Skeletal muscle satellite cell (primary cell): Measurements from ENCODE around the gene ZGPAT.
"Not testable (repeated sequence)": the region's sequence is repeated elsewhere in the genome, so short reads cannot be mapped to it uniquely, and the experiment has no call there.

Source experiments
- H3K27me3 ChIP-seq: 2 replicates; pipeline ENCODE4 v1.7.0; 2013; ENCODE audit warnings: low read length; ENCODE audit not compliant: control insufficient read depth, insufficient read depth
- H3K36me3 ChIP-seq: 2 replicates; pipeline ENCODE4 v1.7.0; 2013; ENCODE audit warnings: mild to moderate bottlenecking, control low read depth, low read length; ENCODE audit not compliant: insufficient read depth
- H3K4me1 ChIP-seq: 2 replicates; pipeline ENCODE4 v1.7.0; 2013; ENCODE audit warnings: low read length; ENCODE audit not compliant: control insufficient read depth, insufficient read depth
- H3K4me2 ChIP-seq: 2 replicates; pipeline ENCODE4 v1.7.0; 2013; ENCODE audit warnings: mild to moderate bottlenecking, low read length
- H3K4me3 ChIP-seq: 2 replicates; pipeline ENCODE4 v1.7.0; 2013; ENCODE audit warnings: low read length
- H3K9ac ChIP-seq: 2 replicates; pipeline ENCODE4 v1.7.0; 2013; ENCODE audit warnings: mild to moderate bottlenecking, low read depth, low read length, moderate library complexity
- H3K9me3 ChIP-seq: replicated peaks from 2 replicates; pipeline ENCODE4 v1.7.0; 2013; ENCODE audit warnings: mild to moderate bottlenecking, control low read depth, low read length

Gene ZGPAT

GRCh38 chr20:63664861-63665594 lies 42.8 kb upstream of the ZGPAT start:
- Histone ChIP-seq H3K4me3 (no peak overlapping the region), H3K9ac (no peak overlapping the region), H3K9me3 (no peaks in the 10 kb centered on the region), H3K4me2 (no peak overlapping the region), H3K27me3 (no peaks in the 10 kb centered on the region), H3K4me1 (no peaks in the 10 kb centered on the region), H3K36me3 (peaks cover 60% of the 10 kb centered on the region)

GRCh38 chr20:63665708-63666107 lies 42.1 kb upstream of the ZGPAT start:
- Histone ChIP-seq H3K4me3 (no peak overlapping the region), H3K27me3 (no peaks in the 10 kb centered on the region), H3K9me3 (no peaks in the 10 kb centered on the region), H3K4me2 (no peak overlapping the region), H3K4me1 (no peaks in the 10 kb centered on the region), H3K36me3 (peaks cover 57% of the 10 kb centered on the region), H3K9ac (no peak overlapping the region)

- Histone ChIP-seq H3K36me3 (peaks cover 40% of the 10 kb centered on the region), H3K4me2 (no peak overlapping the region)
These were observed 40.0 kb upstream of the ZGPAT start for GRCh38 chr20:63667858-63668257.

GRCh38 chr20:63668351-63668750 lies 39.5 kb upstream of the ZGPAT start:
- peaks cover 35% of the 10 kb centered on the region for H3K36me3 ChIP-seq
- H3K4me1 ChIP-seq = no peaks in the 10 kb centered on the region
- H3K9ac ChIP-seq = no peak overlapping the region
- H3K9me3 ChIP-seq = no peaks in the 10 kb centered on the region
- H3K4me3 ChIP-seq = no peak overlapping the region
- no peak overlapping the region for H3K4me2 ChIP-seq
- H3K27me3 ChIP-seq = no peaks in the 10 kb centered on the region

More at GRCh38 chr20:63667858-63668257, 40.0 kb upstream of the ZGPAT start:
- Histone ChIP-seq H3K4me3 (no peak overlapping the region), H3K9ac (no peak overlapping the region), H3K27me3 (no peaks in the 10 kb centered on the region), H3K4me1 (no peaks in the 10 kb centered on the region), H3K9me3 (no peaks in the 10 kb centered on the region)

GRCh38 chr20:63671695-63672094 lies 36.1 kb upstream of the ZGPAT start:
- H3K9ac ChIP-seq, H3K4me3 ChIP-seq, H3K4me2 ChIP-seq, H3K27me3 ChIP-seq, H3K4me1 ChIP-seq, H3K9me3 ChIP-seq: not testable (repeated sequence)
- peaks cover 37% of the 10 kb centered on the region for H3K36me3 ChIP-seq

GRCh38 chr20:63672666-63673065 lies 35.2 kb upstream of the ZGPAT start:
- Histone ChIP-seq H3K36me3 (peaks cover 35% of the 10 kb centered on the region), H3K4me1 (no peaks in the 10 kb centered on the region), H3K9me3 (no peaks in the 10 kb centered on the region), H3K4me2 (no peak overlapping the region), H3K27me3 (no peaks in the 10 kb centered on the region), H3K9ac (no peak overlapping the region), H3K4me3 (no peak overlapping the region)

- H3K4me1 ChIP-seq = no peaks in the 10 kb centered on the region
- no peak overlapping the region for H3K9ac ChIP-seq
- no peaks in the 10 kb centered on the region for H3K27me3 ChIP-seq
- no peak overlapping the region for H3K4me3 ChIP-seq
- H3K4me2 ChIP-seq = no peak overlapping the region
- H3K9me3 ChIP-seq = no peaks in the 10 kb centered on the region
- H3K36me3 ChIP-seq = peaks cover 37% of the 10 kb centered on the region
These were observed 33.9 kb upstream of the ZGPAT start for GRCh38 chr20:63673951-63674350.

GRCh38 chr20:63675681-63676368 lies 32.0 kb upstream of the ZGPAT start:
- H3K4me1 ChIP-seq = no peaks in the 10 kb centered on the region
- no peaks in the 10 kb centered on the region for H3K27me3 ChIP-seq
- H3K9me3 ChIP-seq = no peaks in the 10 kb centered on the region
- H3K36me3 ChIP-seq = peaks cover 38% of the 10 kb centered on the region
- no peak overlapping the region for H3K4me2 ChIP-seq
- no peak overlapping the region for H3K9ac ChIP-seq
- no peak overlapping the region for H3K4me3 ChIP-seq

- H3K4me2 ChIP-seq = no peak overlapping the region
- no peak overlapping the region for H3K4me3 ChIP-seq
- H3K9ac ChIP-seq = no peak overlapping the region
- H3K9me3 ChIP-seq = no peaks in the 10 kb centered on the region
- no peaks in the 10 kb centered on the region for H3K27me3 ChIP-seq
- H3K36me3 ChIP-seq = peaks cover 38% of the 10 kb centered on the region
- peaks cover 18% of the 10 kb centered on the region for H3K4me1 ChIP-seq
These were observed 29.8 kb upstream of the ZGPAT start for GRCh38 chr20:63678071-63678470.

- Histone ChIP-seq H3K9ac (no peak overlapping the region), H3K9me3 (no peaks in the 10 kb centered on the region), H3K4me2 (no peak overlapping the region), H3K4me1 (peaks cover 24% of the 10 kb centered on the region), H3K36me3 (peaks cover 38% of the 10 kb centered on the region), H3K27me3 (no peaks in the 10 kb centered on the region), H3K4me3 (no peak overlapping the region)
These were observed 29.0 kb upstream of the ZGPAT start for GRCh38 chr20:63678667-63679465.

GRCh38 chr20:63679799-63680305 lies 28.0 kb upstream of the ZGPAT start:
- no peak overlapping the region for H3K9ac ChIP-seq
- H3K4me3 ChIP-seq = no peak overlapping the region
- H3K27me3 ChIP-seq = no peaks in the 10 kb centered on the region
- no peak overlapping the region for H3K4me2 ChIP-seq
- H3K9me3 ChIP-seq = no peaks in the 10 kb centered on the region
- H3K36me3 ChIP-seq = peaks cover 30% of the 10 kb centered on the region
- H3K4me1 ChIP-seq = peaks cover 24% of the 10 kb centered on the region
